Hematopoietic multipotent progenitor cell treated with erythropoietin and hydrocortisone succinate and interleukin-3 and kit ligand, for 4 days (in vitro differentiated cells): Measurements from ENCODE around the gene HOXB8.

Experiments
- DNase-seq: peaks from one replicate; pipeline ENCODE4 v3.0.0-alpha.2; 2015

The HOXB8 gene

GRCh38 chr17:48615047-48615962, at the start of gene HOXB8:
Gene HOXB8 (minus strand): TSS chr17:48615292. CDS start chr17:48614704, 588 bp downstream.
- DNase-seq, result no peak

- no peak for DNase-seq
Measured at GRCh38 chr17:48663134-48663924, 48.2 kb upstream of the HOXB8 start.

- DNase-seq, result no peak
Measured at GRCh38 chr17:48655913-48656312, 40.8 kb upstream of the HOXB8 start.

GRCh38 chr17:48649741-48650140, 34.6 kb upstream of the HOXB8 start:
- DNase-seq, result no peak

- DNase-seq, result no peak
Measured at GRCh38 chr17:48647963-48648245, 32.8 kb upstream of the HOXB8 start.

- DNase-seq, result no peak
Measured at GRCh38 chr17:48647103-48647962, 32.2 kb upstream of the HOXB8 start.

- no peak for DNase-seq
Measured at GRCh38 chr17:48646183-48647102, 31.4 kb upstream of the HOXB8 start.

- no peak for DNase-seq
Measured at GRCh38 chr17:48645639-48646182, 30.6 kb upstream of the HOXB8 start.

- DNase-seq, result no peak
Measured at GRCh38 chr17:48644910-48645557, 29.9 kb upstream of the HOXB8 start.

- no peak for DNase-seq
Measured at GRCh38 chr17:48644159-48644558, 29.1 kb upstream of the HOXB8 start.

- no peak for DNase-seq
Measured at GRCh38 chr17:48643697-48644012, 28.6 kb upstream of the HOXB8 start.

GRCh38 chr17:48642843-48643696, 28.0 kb upstream of the HOXB8 start:
- no peak for DNase-seq

- no peak for DNase-seq
Measured at GRCh38 chr17:48642059-48642842, 27.2 kb upstream of the HOXB8 start.

- DNase-seq, result no peak
Measured at GRCh38 chr17:48641541-48642058, 26.5 kb upstream of the HOXB8 start.

- no peak for DNase-seq
Measured at GRCh38 chr17:48640858-48641180, 25.7 kb upstream of the HOXB8 start.

GRCh38 chr17:48639982-48640857, 25.1 kb upstream of the HOXB8 start:
- no peak for DNase-seq

GRCh38 chr17:48639136-48639535, 24.0 kb upstream of the HOXB8 start:
- no peak for DNase-seq
